ENCODE results near the gene GALNT17. TPM values are rescaled to one million over a fixed set of nuclear protein-coding genes. Genes with fewer than 3 reads are reported as not detected.

GALNT17 gene
- total RNA-seq, 3 donors from 2014 or later = 0.69 to 17.3 (median 1.6) TPM

DNA sequence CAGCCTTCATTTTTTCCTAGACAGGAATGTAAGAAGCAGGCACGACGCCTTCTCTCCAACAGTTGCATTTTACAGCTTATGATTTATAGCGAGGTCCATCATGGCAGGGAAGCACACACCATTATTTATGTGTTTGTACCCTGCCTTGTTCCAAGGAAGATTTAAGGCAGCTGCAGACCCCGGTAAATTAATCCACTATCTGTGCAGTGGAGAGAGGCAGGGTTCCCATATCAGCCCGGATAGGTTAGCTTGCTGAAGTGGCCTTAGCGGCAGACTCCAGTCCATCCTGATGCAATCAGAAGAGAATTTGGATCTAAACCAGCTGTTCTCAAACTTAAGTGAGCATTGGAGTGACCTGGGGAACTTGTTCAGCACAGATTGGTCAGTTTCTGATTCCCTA is 359.4 kb downstream of the GALNT17 start:
- H3K4me1 ChIP-seq (ENCODE audit: low read depth) = no peaks in the 10 kb centered on the region
- TF ChIP-seq, protein P1, sequence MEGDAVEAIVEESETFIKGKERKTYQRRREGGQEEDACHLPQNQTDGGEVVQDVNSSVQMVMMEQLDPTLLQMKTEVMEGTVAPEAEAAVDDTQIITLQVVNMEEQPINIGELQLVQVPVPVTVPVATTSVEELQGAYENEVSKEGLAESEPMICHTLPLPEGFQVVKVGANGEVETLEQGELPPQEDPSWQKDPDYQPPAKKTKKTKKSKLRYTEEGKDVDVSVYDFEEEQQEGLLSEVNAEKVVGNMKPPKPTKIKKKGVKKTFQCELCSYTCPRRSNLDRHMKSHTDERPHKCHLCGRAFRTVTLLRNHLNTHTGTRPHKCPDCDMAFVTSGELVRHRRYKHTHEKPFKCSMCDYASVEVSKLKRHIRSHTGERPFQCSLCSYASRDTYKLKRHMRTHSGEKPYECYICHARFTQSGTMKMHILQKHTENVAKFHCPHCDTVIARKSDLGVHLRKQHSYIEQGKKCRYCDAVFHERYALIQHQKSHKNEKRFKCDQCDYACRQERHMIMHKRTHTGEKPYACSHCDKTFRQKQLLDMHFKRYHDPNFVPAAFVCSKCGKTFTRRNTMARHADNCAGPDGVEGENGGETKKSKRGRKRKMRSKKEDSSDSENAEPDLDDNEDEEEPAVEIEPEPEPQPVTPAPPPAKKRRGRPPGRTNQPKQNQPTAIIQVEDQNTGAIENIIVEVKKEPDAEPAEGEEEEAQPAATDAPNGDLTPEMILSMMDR (IDR thresholded peaks at IDR 0.05) = no peak
- no peaks in the 10 kb centered on the region for H3K36me3 ChIP-seq (ENCODE audit: low read depth)
- intact Hi-C loops (cut with DNase I, micrococcal nuclease) = no loop called here
- no peak for ATAC-seq
- H3K4me3 ChIP-seq = no peak overlapping the region
- DNase-seq = no peak
- peaks cover 64% of the 10 kb centered on the region for H3K9me3 ChIP-seq

DNA sequence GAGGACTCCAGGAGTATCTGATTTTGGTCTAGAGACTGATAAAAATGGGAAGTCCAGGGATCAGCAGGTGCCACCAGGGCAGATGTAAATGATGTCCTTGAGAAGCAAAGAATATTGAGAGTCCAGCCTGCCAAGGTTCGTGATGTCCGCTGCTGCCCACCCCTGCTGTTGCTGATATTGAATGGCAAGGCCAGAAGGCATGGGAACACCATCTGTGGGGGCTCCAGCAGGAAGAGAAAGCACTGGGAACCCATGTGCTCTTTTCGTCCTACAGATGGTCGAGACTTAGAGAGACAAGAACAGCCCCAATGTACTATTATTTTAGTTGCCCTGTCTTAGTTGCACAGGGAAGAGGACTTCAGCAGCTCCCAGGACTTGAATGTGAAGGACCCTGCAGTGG is 363.9 kb downstream of the GALNT17 start:
- intact Hi-C loops (cut with DNase I, micrococcal nuclease) = no loop called here
- DNase-seq (no peak), ATAC-seq (no peak)
- TF ChIP-seq, protein P1 (IDR thresholded peaks at IDR 0.05) = no peak
- H3K36me3 ChIP-seq (ENCODE audit: low read depth) = no peaks in the 10 kb centered on the region
- no peak overlapping the region for H3K4me3 ChIP-seq
- H3K9me3 ChIP-seq = peaks cover 41% of the 10 kb centered on the region
- H3K4me1 ChIP-seq (ENCODE audit: low read depth) = no peaks in the 10 kb centered on the region

DNA sequence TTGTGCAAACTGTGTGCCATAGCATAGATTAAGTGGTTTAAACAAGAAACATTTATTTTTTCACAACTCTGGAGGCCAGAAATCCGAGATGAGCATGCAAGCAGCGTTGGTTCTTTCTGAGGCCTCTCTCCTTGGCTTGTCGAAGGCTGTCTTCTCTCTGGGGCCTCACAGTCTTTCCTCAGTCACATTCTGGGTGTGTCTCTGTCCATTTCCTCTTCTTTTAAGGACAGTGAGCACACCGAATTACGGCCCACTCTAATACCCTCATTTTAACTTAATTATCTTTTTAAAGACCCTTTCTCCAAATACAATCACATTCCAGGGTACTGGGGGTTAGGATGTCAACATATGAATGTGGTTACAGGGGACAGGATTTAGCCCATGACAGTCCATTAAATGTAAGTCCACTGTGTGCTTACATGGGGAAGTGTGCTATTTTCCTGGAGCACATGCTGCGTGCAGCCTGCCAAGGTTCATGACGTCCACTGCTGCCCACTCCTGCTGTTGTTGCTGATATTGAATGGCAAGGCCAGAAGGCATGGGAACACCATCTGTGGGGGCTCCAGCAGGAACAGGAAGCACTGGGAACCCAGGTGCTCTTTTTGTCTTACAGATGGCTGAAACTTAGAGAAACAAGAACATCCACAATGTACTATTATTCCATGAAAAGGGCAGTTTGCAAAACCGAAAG is 365.5 kb downstream of the GALNT17 start:
- intact Hi-C loops (cut with DNase I, micrococcal nuclease) = no loop called here
- ATAC-seq = no peak
- TF ChIP-seq, protein P1 (IDR thresholded peaks at IDR 0.05) = no peak
- no peak overlapping the region for H3K4me3 ChIP-seq
- H3K36me3 ChIP-seq (ENCODE audit: low read depth) = no peaks in the 10 kb centered on the region
- H3K4me1 ChIP-seq (ENCODE audit: low read depth) = no peaks in the 10 kb centered on the region
- peaks cover 38% of the 10 kb centered on the region for H3K9me3 ChIP-seq
- no peak for DNase-seq

DNA sequence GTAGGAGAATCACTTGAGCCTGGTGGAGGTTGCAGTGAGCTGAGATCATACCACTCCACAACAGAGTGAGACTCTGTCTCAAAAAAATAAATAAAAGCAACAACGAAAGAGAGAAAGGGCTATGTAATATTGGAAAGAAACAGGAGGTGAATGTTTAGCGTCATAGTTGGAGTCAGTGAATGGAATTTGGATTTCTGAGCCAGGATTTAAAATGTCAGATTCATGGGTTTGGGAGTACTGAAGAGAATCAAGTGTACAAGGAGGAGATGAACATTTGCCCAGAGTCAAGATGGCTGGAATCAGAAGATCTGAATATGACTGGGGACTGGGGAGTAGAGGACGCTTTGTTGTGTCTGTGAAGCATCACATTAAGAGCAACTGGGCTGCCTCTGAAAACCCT is 366.4 kb downstream of the GALNT17 start:
- no peaks in the 10 kb centered on the region for H3K36me3 ChIP-seq (ENCODE audit: low read depth)
- TF ChIP-seq, protein P1 (IDR thresholded peaks at IDR 0.05) = no peak
- no peaks in the 10 kb centered on the region for H3K4me1 ChIP-seq (ENCODE audit: low read depth)
- DNase-seq (no peak), ATAC-seq (no peak)
- intact Hi-C loops (cut with DNase I, micrococcal nuclease) = no loop called here
- peaks cover 38% of the 10 kb centered on the region for H3K9me3 ChIP-seq
- no peak overlapping the region for H3K4me3 ChIP-seq

DNA sequence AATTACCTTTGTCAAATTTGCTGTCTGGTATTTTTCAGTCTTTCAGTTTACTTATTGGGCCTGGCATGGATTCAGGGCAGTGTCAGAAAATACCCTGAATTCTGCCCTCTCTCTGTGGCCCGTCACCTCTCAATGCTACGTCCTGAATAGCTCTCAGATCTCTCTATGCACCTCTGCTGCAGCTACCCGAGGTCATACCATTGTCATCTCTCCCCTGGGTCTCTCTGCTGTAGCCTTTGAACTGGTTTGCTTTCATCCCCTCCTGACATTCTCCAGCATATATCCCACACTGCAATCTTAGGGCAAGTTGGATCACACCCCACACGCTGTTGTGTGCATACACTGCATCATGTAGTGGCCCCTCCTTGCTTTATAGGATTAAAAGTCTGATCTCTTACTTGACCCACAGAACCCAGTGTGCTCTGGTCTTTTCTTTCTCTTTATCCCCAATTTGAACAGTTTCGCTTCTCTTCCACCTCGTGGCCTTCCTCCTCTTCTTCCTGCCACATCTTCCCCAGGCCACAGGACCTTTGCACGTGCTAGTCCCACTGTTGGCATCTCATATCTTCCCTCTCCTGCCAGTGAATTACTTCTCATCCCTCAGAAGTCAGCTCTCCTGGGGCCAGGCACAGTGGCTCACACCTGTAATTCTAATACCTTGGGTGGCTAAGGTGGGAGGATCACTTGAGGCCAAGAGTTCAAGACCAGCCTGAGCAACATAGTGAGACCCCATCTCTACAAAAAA is 372.9 kb downstream of the GALNT17 start:
- TF ChIP-seq, protein P1 (IDR thresholded peaks at IDR 0.05) = no peak
- no peak overlapping the region for H3K4me3 ChIP-seq
- ATAC-seq = no peak
- peaks cover 51% of the 10 kb centered on the region for H3K9me3 ChIP-seq
- intact Hi-C loops (cut with DNase I, micrococcal nuclease) = no loop called here
- no peak for DNase-seq
- no peaks in the 10 kb centered on the region for H3K4me1 ChIP-seq (ENCODE audit: low read depth)
- no peaks in the 10 kb centered on the region for H3K36me3 ChIP-seq (ENCODE audit: low read depth)
